ENCODE measurements around the gene ARHGEF1. TPM values are rescaled to one million over a fixed set of nuclear protein-coding genes. Genes with fewer than 3 reads are reported as not detected.

Gene ARHGEF1
- total and polyA plus RNA-seq, 2 donors (not counting 1 experiment from before 2014, with no cell fraction given), result 21.6 to 23.9 TPM

- no peak overlapping the region for H2AFZ ChIP-seq (ENCODE audit: low read length)
- peaks cover 60% of the 10 kb centered on the region for H3K79me2 ChIP-seq (ENCODE audit: control insufficient read depth, insufficient read depth, low read length)
- no peak for DNase-seq (ENCODE audit: low read depth in 2 of 2)
- H3K4me2 ChIP-seq (ENCODE audit: extremely low read depth, insufficient read depth, low read length), result peak overlapping the region; percentile 86
- no peak overlapping the region for H3K9ac ChIP-seq (ENCODE audit: insufficient read depth, low read length)
- TF ChIP-seq EZH2 (IDR thresholded peaks at IDR 0.05; ENCODE audit: low read length, missing control alignments), result no peak
- H3K27me3 ChIP-seq (ENCODE audit: control insufficient read depth, insufficient read depth, low read length), result no peaks in the 10 kb centered on the region
- H4K20me1 ChIP-seq (ENCODE audit: control insufficient read depth, extremely low read depth, insufficient read depth, low read length), result no peaks in the 10 kb centered on the region
- H3K9me3 ChIP-seq (ENCODE audit: control insufficient read depth, insufficient read depth, low read depth, low read length), result no peaks in the 10 kb centered on the region
- H3K4me3 ChIP-seq (replicated peaks in 1 of 4; ENCODE audit: control extremely low read depth in 1 of 4, insufficient read depth in 1 of 4, low read depth in 3 of 4, low read length in 4 of 4), result peak overlapping the region; percentile 92 to 99 (median 98)
- peaks cover 34% of the 10 kb centered on the region for H3K36me3 ChIP-seq (ENCODE audit: control insufficient read depth, insufficient read depth, low read length)
- H3K4me1 ChIP-seq (ENCODE audit: control insufficient read depth, extremely low read depth, insufficient read depth, low read length), result peaks cover 8% of the 10 kb centered on the region
- peak overlapping the region; percentile 18 for H3K27ac ChIP-seq (ENCODE audit: insufficient read depth, low read length)
Observed at GRCh38 chr19:41861846-41862245, 21.1 kb upstream of the ARHGEF1 start.

- Histone ChIP-seq H3K4me1 (ENCODE audit: control insufficient read depth, extremely low read depth, insufficient read depth, low read length) (peaks cover 8% of the 10 kb centered on the region), H3K4me2 (ENCODE audit: extremely low read depth, insufficient read depth, low read length) (peak overlapping the region; percentile 86), H3K4me3 (replicated peaks in 1 of 4; ENCODE audit: control extremely low read depth in 1 of 4, insufficient read depth in 1 of 4, low read depth in 3 of 4, low read length in 4 of 4) (peak overlapping the region in 3 of 4 experiments; percentile 92 to 99 (median 97)), H3K9me3 (ENCODE audit: control insufficient read depth, insufficient read depth, low read depth, low read length) (no peaks in the 10 kb centered on the region), H4K20me1 (ENCODE audit: control insufficient read depth, extremely low read depth, insufficient read depth, low read length) (no peaks in the 10 kb centered on the region), H3K79me2 (ENCODE audit: control insufficient read depth, insufficient read depth, low read length) (peaks cover 64% of the 10 kb centered on the region), H3K36me3 (ENCODE audit: control insufficient read depth, insufficient read depth, low read length) (peaks cover 34% of the 10 kb centered on the region), H2AFZ (ENCODE audit: low read length) (no peak overlapping the region), H3K27me3 (ENCODE audit: control insufficient read depth, insufficient read depth, low read length) (no peaks in the 10 kb centered on the region), H3K27ac (ENCODE audit: insufficient read depth, low read length) (peak overlapping the region; percentile 18), H3K9ac (ENCODE audit: insufficient read depth, low read length) (no peak overlapping the region)
- no peak for TF ChIP-seq EZH2 (IDR thresholded peaks at IDR 0.05; ENCODE audit: low read length, missing control alignments)
- TF ChIP-seq CTCF (conservative IDR thresholded peaks at IDR 0.05 in 1 of 2, IDR thresholded peaks at IDR 0.05 in 1 of 2; ENCODE audit: low read depth in 1 of 2, low read length in 2 of 2), result no peak
- no peak for DNase-seq (ENCODE audit: low read depth in 2 of 2)
Observed at GRCh38 chr19:41862445-41862986, 20.5 kb upstream of the ARHGEF1 start.

GRCh38 chr19:41863209-41863931 is 19.6 kb upstream of the ARHGEF1 start:
- Histone ChIP-seq H3K4me3 (replicated peaks in 1 of 4; ENCODE audit: control extremely low read depth in 1 of 4, insufficient read depth in 1 of 4, low read depth in 3 of 4, low read length in 4 of 4) (peak overlapping the region in 1 of 4 experiments; percentile 22), H3K9me3 (ENCODE audit: control insufficient read depth, insufficient read depth, low read depth, low read length) (no peaks in the 10 kb centered on the region), H3K4me2 (ENCODE audit: extremely low read depth, insufficient read depth, low read length) (peak overlapping the region; percentile 68), H4K20me1 (ENCODE audit: control insufficient read depth, extremely low read depth, insufficient read depth, low read length) (no peaks in the 10 kb centered on the region), H3K9ac (ENCODE audit: insufficient read depth, low read length) (no peak overlapping the region), H3K27me3 (ENCODE audit: control insufficient read depth, insufficient read depth, low read length) (no peaks in the 10 kb centered on the region), H3K36me3 (ENCODE audit: control insufficient read depth, insufficient read depth, low read length) (peaks cover 39% of the 10 kb centered on the region), H3K79me2 (ENCODE audit: control insufficient read depth, insufficient read depth, low read length) (peaks cover 70% of the 10 kb centered on the region), H3K27ac (ENCODE audit: insufficient read depth, low read length) (no peak overlapping the region), H3K4me1 (ENCODE audit: control insufficient read depth, extremely low read depth, insufficient read depth, low read length) (peaks cover 8% of the 10 kb centered on the region), H2AFZ (ENCODE audit: low read length) (no peak overlapping the region)
- TF ChIP-seq CTCF (conservative IDR thresholded peaks at IDR 0.05 in 1 of 2, IDR thresholded peaks at IDR 0.05 in 1 of 2; ENCODE audit: low read depth in 1 of 2, low read length in 2 of 2) (no peak), EZH2 (IDR thresholded peaks at IDR 0.05; ENCODE audit: low read length, missing control alignments) (no peak)
- DNase-seq (ENCODE audit: low read depth in 2 of 2), result no peak
